Measurements from ENCODE around the gene RNF138. TPM values are rescaled to one million over a fixed set of nuclear protein-coding genes. Genes with fewer than 3 reads are reported as not detected.

Gene RNF138
- total and polyA plus RNA-seq, 2 experiments from 2014 or later: 18.5 to 41.1 TPM

DNA sequence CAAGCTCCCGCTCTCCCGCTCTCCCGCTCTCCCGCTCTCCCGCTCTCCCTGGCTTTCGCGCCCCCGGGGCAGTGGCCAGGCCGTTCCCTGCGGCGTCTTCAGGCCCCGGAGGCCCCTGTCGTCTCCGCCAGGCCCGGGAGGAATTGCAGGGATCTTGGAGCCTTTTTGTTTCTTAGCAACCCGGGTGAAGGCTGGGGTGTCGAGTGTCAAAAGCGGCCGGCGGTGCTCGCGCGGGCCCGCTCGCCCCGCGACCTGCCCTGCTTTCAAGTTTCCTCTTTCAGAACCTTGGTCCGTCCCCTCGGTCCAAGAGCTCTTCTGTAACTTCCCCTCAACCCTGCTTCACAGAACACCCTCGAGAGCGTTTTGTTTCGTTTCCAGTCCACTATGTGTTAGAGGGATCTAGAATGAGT is 1.4 kb downstream of the RNF138 start:
- Histone ChIP-seq H3K9me2 (replicated peaks; ENCODE audit: insufficient read depth) (no peaks in the 10 kb centered on the region), H2AFZ (peak overlapping the region; percentile 86), H3K4me2 (peak overlapping the region; percentile 85), H3K4me3 (peak overlapping the region; percentile 79), H3K79me2 (peaks cover 51% of the 10 kb centered on the region), H3K36me3 (replicated peaks; ENCODE audit: insufficient read depth, low read depth) (no peaks in the 10 kb centered on the region), H3K4me1 (ENCODE audit: insufficient read depth) (no peaks in the 10 kb centered on the region), H4K20me1 (ENCODE audit: insufficient read depth, poor library complexity, severe bottlenecking) (peaks cover 25% of the 10 kb centered on the region), H3K27me3 (no peaks in the 10 kb centered on the region), H3K27ac (peak overlapping the region; percentile 93), H3K9me3 (ENCODE audit: low read depth) (no peaks in the 10 kb centered on the region)
- under 1% methylated on average over 28 of the region's 32 CpGs for WGBS (ENCODE audit: low lambda C conversion rate, missing lambda C conversion rate)
- TF ChIP-seq, protein P1, sequence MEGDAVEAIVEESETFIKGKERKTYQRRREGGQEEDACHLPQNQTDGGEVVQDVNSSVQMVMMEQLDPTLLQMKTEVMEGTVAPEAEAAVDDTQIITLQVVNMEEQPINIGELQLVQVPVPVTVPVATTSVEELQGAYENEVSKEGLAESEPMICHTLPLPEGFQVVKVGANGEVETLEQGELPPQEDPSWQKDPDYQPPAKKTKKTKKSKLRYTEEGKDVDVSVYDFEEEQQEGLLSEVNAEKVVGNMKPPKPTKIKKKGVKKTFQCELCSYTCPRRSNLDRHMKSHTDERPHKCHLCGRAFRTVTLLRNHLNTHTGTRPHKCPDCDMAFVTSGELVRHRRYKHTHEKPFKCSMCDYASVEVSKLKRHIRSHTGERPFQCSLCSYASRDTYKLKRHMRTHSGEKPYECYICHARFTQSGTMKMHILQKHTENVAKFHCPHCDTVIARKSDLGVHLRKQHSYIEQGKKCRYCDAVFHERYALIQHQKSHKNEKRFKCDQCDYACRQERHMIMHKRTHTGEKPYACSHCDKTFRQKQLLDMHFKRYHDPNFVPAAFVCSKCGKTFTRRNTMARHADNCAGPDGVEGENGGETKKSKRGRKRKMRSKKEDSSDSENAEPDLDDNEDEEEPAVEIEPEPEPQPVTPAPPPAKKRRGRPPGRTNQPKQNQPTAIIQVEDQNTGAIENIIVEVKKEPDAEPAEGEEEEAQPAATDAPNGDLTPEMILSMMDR (IDR thresholded peaks at IDR 0.05; ENCODE audit: poor library complexity): no peak
- TF ChIP-seq EZH2phosphoT487 (IDR thresholded peaks at IDR 0.05; ENCODE audit: low read depth, severe bottlenecking, unreplicated experiment): no peak
- no peak for TF ChIP-seq EZH2 (IDR thresholded peaks at IDR 0.05; ENCODE audit: borderline replicate concordance)
- peak; percentile 69 for DNase-seq (ENCODE audit: low spot score)

DNA sequence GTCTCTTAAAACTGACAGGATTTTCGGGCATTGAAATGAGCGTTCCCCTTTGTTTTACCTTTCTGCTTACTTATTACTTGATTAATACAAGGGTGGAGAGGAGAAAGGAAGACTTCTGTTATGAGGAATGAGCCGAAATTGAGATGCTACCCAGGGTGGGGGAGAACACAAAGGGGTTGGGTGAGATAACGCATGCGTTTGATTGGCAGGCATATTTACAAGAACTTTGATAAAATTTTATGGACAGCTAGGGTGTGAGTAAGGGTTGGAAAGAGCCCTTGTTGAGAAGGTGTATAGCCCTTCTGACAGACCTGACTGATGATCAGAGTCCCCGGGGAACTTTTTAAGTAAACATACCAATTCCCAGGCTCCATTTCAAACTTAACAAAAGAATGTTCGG is 1.8 kb downstream of the RNF138 start:
- Histone ChIP-seq H3K27me3 (no peaks in the 10 kb centered on the region), H3K27ac (peak overlapping the region; percentile 93), H3K4me1 (ENCODE audit: insufficient read depth) (no peaks in the 10 kb centered on the region), H3K79me2 (peaks cover 55% of the 10 kb centered on the region), H3K36me3 (replicated peaks; ENCODE audit: insufficient read depth, low read depth) (no peaks in the 10 kb centered on the region), H3K9me3 (ENCODE audit: low read depth) (no peaks in the 10 kb centered on the region), H3K4me2 (peak overlapping the region; percentile 85), H4K20me1 (ENCODE audit: insufficient read depth, poor library complexity, severe bottlenecking) (peaks cover 27% of the 10 kb centered on the region), H3K4me3 (peak overlapping the region; percentile 79), H3K9me2 (replicated peaks; ENCODE audit: insufficient read depth) (no peaks in the 10 kb centered on the region), H2AFZ (peak overlapping the region; percentile 86)
- 4% methylated on average over 7 of the region's 7 CpGs for WGBS (ENCODE audit: low lambda C conversion rate, missing lambda C conversion rate)
- no peak for TF ChIP-seq EZH2phosphoT487 (IDR thresholded peaks at IDR 0.05; ENCODE audit: low read depth, severe bottlenecking, unreplicated experiment)
- TF ChIP-seq, protein P1 (IDR thresholded peaks at IDR 0.05; ENCODE audit: poor library complexity): no peak
- no peak for TF ChIP-seq EZH2 (IDR thresholded peaks at IDR 0.05; ENCODE audit: borderline replicate concordance)
- peak; percentile 28 for DNase-seq (ENCODE audit: low spot score)

DNA sequence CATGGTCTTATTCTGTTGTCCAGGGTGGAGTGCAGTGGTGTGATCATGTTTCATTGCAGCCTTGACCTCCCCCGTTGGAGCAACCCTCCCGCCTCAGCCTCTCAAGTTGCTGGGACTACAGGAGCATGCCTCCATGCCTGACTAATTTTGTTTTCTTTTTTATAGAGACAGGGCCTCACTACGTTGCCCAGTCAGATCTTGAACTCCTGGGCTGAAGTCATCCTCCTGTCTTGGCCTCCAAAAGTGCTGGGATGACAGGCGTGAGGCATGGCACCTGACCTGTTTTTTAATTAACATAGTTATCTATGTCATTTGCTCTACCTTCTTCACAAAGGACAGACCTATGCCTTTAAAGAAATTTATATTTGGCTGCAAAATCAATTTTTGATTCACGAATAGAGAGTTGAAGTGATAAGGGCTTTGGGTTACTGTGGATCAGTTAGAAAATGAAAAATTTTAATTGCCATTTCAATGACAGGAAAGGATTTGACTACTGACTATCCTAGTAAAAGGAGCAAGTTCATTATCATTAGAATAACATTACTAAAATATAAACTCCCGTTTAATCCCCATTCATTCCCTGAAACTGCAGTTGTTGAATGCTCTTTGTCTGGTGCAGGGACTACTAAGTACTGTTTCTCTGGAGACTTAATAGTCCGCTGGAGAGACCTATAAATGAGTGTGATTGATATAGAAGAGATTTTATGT is 3.7 kb downstream of the RNF138 start:
- H4K20me1 ChIP-seq (ENCODE audit: insufficient read depth, poor library complexity, severe bottlenecking): peaks cover 27% of the 10 kb centered on the region
- no peak overlapping the region for H3K4me3 ChIP-seq
- TF ChIP-seq EZH2 (IDR thresholded peaks at IDR 0.05; ENCODE audit: borderline replicate concordance) (no peak), EZH2phosphoT487 (IDR thresholded peaks at IDR 0.05; ENCODE audit: low read depth, severe bottlenecking, unreplicated experiment) (no peak)
- TF ChIP-seq, protein P1 (IDR thresholded peaks at IDR 0.05; ENCODE audit: poor library complexity): no peak
- no peak for DNase-seq (ENCODE audit: low spot score)
- no peak overlapping the region for H2AFZ ChIP-seq
- no peak overlapping the region for H3K4me2 ChIP-seq
- no peaks in the 10 kb centered on the region for H3K36me3 ChIP-seq (replicated peaks; ENCODE audit: insufficient read depth, low read depth)
- H3K27ac ChIP-seq: no peak overlapping the region
- H3K9me2 ChIP-seq (replicated peaks; ENCODE audit: insufficient read depth): no peaks in the 10 kb centered on the region
- H3K4me1 ChIP-seq (ENCODE audit: insufficient read depth): no peaks in the 10 kb centered on the region
- H3K27me3 ChIP-seq: no peaks in the 10 kb centered on the region
- H3K9me3 ChIP-seq (ENCODE audit: low read depth): no peaks in the 10 kb centered on the region
- WGBS (ENCODE audit: low lambda C conversion rate, missing lambda C conversion rate): 87% methylated on average over 7 of the region's 7 CpGs
- peaks cover 73% of the 10 kb centered on the region for H3K79me2 ChIP-seq
